ENCODE results near the gene SLC26A1. TPM values are rescaled to one million over a fixed set of nuclear protein-coding genes. Genes with fewer than 3 reads are reported as not detected.

The SLC26A1 gene
- total RNA-seq, 6 experiments from 2014 or later, result 0.16 to 0.38 (median 0.19) TPM; not detected in 3

GRCh38 chr4:991451-992296, 1.5 kb downstream of the SLC26A1 start:
- TF ChIP-seq CTCF (IDR thresholded peaks at IDR 0.05), result no peak
- DNase-seq, result no peak
- H3K4me1 Mint-ChIP-seq (ENCODE audit: low read depth), result peaks cover 6% of the 10 kb centered on the region; the same call in 1 of the 2 replicates
- H3K36me3 Mint-ChIP-seq (ENCODE audit: low read depth), result no peaks in the 10 kb centered on the region
- no peaks in the 10 kb centered on the region for H3K9me3 Mint-ChIP-seq
- H3K27ac Mint-ChIP-seq, result no peak overlapping the region
- H3K4me3 Mint-ChIP-seq, result no peak overlapping the region
- H3K27me3 Mint-ChIP-seq (ENCODE audit: insufficient read depth), result no peaks in the 10 kb centered on the region; the same call in 1 of the 2 replicates

- no peak for TF ChIP-seq CTCF (IDR thresholded peaks at IDR 0.05)
- Mint-ChIP-seq H3K36me3 (ENCODE audit: low read depth) (no peaks in the 10 kb centered on the region), H3K4me1 (ENCODE audit: low read depth) (peaks cover 13% of the 10 kb centered on the region), H3K27ac (no peak overlapping the region), H3K9me3 (no peaks in the 10 kb centered on the region), H3K27me3 (ENCODE audit: insufficient read depth) (no peaks in the 10 kb centered on the region; the same call in 1 of the 2 replicates), H3K4me3 (no peak overlapping the region)
- DNase-seq, result no peak
Observed at GRCh38 chr4:990746-991367, 2.3 kb downstream of the SLC26A1 start.

GRCh38 chr4:989722-990471, 3.3 kb downstream of the SLC26A1 start:
- H3K27me3 Mint-ChIP-seq (ENCODE audit: insufficient read depth), result no peaks in the 10 kb centered on the region; the same call in 1 of the 2 replicates
- no peak for TF ChIP-seq CTCF (IDR thresholded peaks at IDR 0.05)
- no peaks in the 10 kb centered on the region for H3K9me3 Mint-ChIP-seq
- no peak overlapping the region for H3K4me3 Mint-ChIP-seq
- no peak overlapping the region for H3K27ac Mint-ChIP-seq
- DNase-seq, result no peak
- peaks cover 23% of the 10 kb centered on the region for H3K4me1 Mint-ChIP-seq (ENCODE audit: low read depth)
- H3K36me3 Mint-ChIP-seq (ENCODE audit: low read depth), result no peaks in the 10 kb centered on the region

GRCh38 chr4:988726-989721, 4.2 kb downstream of the SLC26A1 start:
- Mint-ChIP-seq H3K4me3 (peak overlapping the region; percentile 92; the same call in 1 of the 2 replicates), H3K27me3 (ENCODE audit: insufficient read depth) (no peaks in the 10 kb centered on the region; the same call in 1 of the 2 replicates), H3K36me3 (ENCODE audit: low read depth) (no peaks in the 10 kb centered on the region), H3K4me1 (ENCODE audit: low read depth) (peaks cover 25% of the 10 kb centered on the region), H3K27ac (no peak overlapping the region), H3K9me3 (no peaks in the 10 kb centered on the region)
- DNase-seq, result no peak
- no peak for TF ChIP-seq CTCF (IDR thresholded peaks at IDR 0.05)

All from HFFc6 (cell line).